Smooth muscle cell (in vitro differentiated cells): ENCODE results near the gene RANBP3. TPM values are rescaled to one million over a fixed set of nuclear protein-coding genes. Genes with fewer than 3 reads are reported as not detected.
A peak's percentile ranks its signal among the peaks of the same experiment; 100 is the strongest.
"Not testable (repeated sequence)": the region's sequence is repeated elsewhere in the genome, so short reads cannot be mapped to it uniquely, and the experiment has no call there.

Source experiments
- DNase-seq: peaks from one replicate; lab custom pipeline; 2025; ENCODE audit not compliant: unreplicated experiment; lab: John Stamatoyannopoulos, UW
- H2AFZ ChIP-seq: fragments of 200-600 bp; sonication (generic); 2 replicates; pipeline ENCODE4 v1.6.0; 2016; ENCODE audit warnings: antibody characterized with exemption, low read depth, mild to moderate bottlenecking
- H3F3A ChIP-seq: fragments of 200-600 bp; sonication (generic); 2 replicates; pipeline ENCODE4 v1.6.0; 2017; ENCODE audit warnings: antibody characterized with exemption, low read depth
- H3K27ac ChIP-seq: fragments of 200-600 bp; sonication (generic); 2 replicates; pipeline ENCODE4 v1.5.1; 2016; ENCODE audit warnings: low read depth, mild to moderate bottlenecking
- H3K27me3 ChIP-seq: fragments of 200-600 bp; sonication (generic); 2 replicates; pipeline ENCODE4 v1.6.1; 2016; ENCODE audit warnings: low read depth, mild to moderate bottlenecking
- H3K36me3 ChIP-seq: fragments of 200-600 bp; sonication (generic); 2 replicates; pipeline ENCODE4 v1.5.1; 2016; ENCODE audit warnings: low read depth
- H3K4me1 ChIP-seq: fragments of 200-600 bp; sonication (generic); 2 replicates; pipeline ENCODE4 v1.5.1; 2016; ENCODE audit warnings: low read depth
- H3K4me2 ChIP-seq: fragments of 200-600 bp; sonication (generic); 2 replicates; pipeline ENCODE4 v1.6.0; 2016; ENCODE audit warnings: mild to moderate bottlenecking
- H3K4me3 ChIP-seq: fragments of 200-600 bp; sonication (generic); 2 replicates; pipeline ENCODE4 v1.5.1; 2016; ENCODE audit warnings: mild to moderate bottlenecking
- H3K79me2 ChIP-seq: fragments of 200-600 bp; sonication (generic); 2 replicates; pipeline ENCODE4 v1.6.0; 2016; ENCODE audit warnings: low read depth, mild to moderate bottlenecking
- H3K9ac ChIP-seq: fragments of 200-600 bp; sonication (generic); 2 replicates; pipeline ENCODE4 v1.6.0; 2016; ENCODE audit warnings: low read depth
- H3K9me3 ChIP-seq: fragments of 200-600 bp; sonication (generic); replicated peaks from 2 replicates; pipeline ENCODE4 v1.5.1; 2016; ENCODE audit warnings: low read depth
- H4K20me1 ChIP-seq: fragments of 200-600 bp; sonication (generic); 2 replicates; pipeline ENCODE4 v1.6.0; 2016; ENCODE audit warnings: low read depth
- WGBS: methylation state at CpG from one replicate; pipeline ENCODE4 v1.1.7; 2016; ENCODE audit warnings: low lambda C conversion rate; 5-methylcytosine and 5-hydroxymethylcytosine counted together
- polyA plus RNA-seq: library from polyadenylated mRNA; unstranded; fragments of >200 nt; fragmentation: Nextera tagmentation; extraction: Ambion mirVana; gene quantifications from 2 replicates; pipeline ENCODE4 v1.2.1, GENCODE V29; 2016
- total RNA-seq: library from RNA; depleted of rRNA; stranded (reverse); fragments of >200 nt; gene quantifications from 2 replicates; pipeline ENCODE4 v1.2.3, GENCODE V29; 2014
- TF ChIP-seq, protein P1 (sequence below): fragments of 200-600 bp; sonication (generic); IDR thresholded peaks from 2 replicates; pipeline ENCODE4 v1.5.1; 2017; ENCODE audit warnings: borderline replicate concordance, mild to moderate bottlenecking, antibody characterized with exemption; ENCODE audit not compliant: insufficient read depth, poor library complexity, severe bottlenecking

RANBP3 gene
- total and polyA plus RNA-seq, 2 experiments from 2014 or later: 13.4 to 65.8 TPM

DNA sequence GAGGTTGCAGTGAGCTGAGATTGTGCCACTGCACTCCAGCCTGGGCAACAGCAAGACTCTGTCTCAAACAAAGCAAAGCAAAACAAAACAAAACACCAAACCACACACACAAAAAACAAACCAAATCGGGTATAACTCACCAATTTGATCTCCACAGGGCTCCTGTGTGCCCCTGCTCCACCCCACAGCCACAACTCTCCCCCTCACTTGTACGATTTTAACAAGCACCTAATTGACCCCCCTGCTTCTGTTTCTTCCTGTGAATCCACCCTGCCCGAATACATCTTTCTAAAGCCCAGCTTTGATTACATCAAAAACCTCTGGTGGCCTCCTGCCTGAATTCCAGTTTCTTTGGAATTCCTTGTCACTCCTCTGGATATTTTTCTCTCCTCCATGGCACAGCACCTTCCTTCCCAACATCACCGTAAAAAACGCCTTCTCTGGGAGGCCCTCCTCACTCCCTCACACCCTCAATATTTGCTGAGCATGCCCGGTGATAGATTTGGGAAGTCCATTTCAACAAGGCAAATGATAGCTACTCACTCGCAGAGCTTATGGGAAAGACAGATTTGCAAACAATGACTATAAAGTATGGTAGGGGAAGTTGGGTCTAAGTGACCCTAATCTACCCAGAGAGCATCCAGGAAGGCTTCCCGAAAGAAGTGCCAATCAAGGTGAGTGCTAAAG lies 11.6 kb upstream of the RANBP3 start:
- H3K4me1 ChIP-seq: no peaks in the 10 kb centered on the region
- no peaks in the 10 kb centered on the region for H4K20me1 ChIP-seq
- H3K27me3 ChIP-seq: no peaks in the 10 kb centered on the region
- H3K9ac ChIP-seq: no peak overlapping the region
- H3K4me2 ChIP-seq: no peak overlapping the region
- DNase-seq: no peak
- H3K36me3 ChIP-seq: no peaks in the 10 kb centered on the region
- H3K79me2 ChIP-seq: no peaks in the 10 kb centered on the region
- H2AFZ ChIP-seq: no peak overlapping the region
- no peaks in the 10 kb centered on the region for H3F3A ChIP-seq
- TF ChIP-seq, protein P1, sequence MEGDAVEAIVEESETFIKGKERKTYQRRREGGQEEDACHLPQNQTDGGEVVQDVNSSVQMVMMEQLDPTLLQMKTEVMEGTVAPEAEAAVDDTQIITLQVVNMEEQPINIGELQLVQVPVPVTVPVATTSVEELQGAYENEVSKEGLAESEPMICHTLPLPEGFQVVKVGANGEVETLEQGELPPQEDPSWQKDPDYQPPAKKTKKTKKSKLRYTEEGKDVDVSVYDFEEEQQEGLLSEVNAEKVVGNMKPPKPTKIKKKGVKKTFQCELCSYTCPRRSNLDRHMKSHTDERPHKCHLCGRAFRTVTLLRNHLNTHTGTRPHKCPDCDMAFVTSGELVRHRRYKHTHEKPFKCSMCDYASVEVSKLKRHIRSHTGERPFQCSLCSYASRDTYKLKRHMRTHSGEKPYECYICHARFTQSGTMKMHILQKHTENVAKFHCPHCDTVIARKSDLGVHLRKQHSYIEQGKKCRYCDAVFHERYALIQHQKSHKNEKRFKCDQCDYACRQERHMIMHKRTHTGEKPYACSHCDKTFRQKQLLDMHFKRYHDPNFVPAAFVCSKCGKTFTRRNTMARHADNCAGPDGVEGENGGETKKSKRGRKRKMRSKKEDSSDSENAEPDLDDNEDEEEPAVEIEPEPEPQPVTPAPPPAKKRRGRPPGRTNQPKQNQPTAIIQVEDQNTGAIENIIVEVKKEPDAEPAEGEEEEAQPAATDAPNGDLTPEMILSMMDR: no peak
- no peak overlapping the region for H3K27ac ChIP-seq
- no peaks in the 10 kb centered on the region for H3K9me3 ChIP-seq
- no peak overlapping the region for H3K4me3 ChIP-seq
- WGBS: 89% methylated on average over 8 of the region's 8 CpGs

DNA sequence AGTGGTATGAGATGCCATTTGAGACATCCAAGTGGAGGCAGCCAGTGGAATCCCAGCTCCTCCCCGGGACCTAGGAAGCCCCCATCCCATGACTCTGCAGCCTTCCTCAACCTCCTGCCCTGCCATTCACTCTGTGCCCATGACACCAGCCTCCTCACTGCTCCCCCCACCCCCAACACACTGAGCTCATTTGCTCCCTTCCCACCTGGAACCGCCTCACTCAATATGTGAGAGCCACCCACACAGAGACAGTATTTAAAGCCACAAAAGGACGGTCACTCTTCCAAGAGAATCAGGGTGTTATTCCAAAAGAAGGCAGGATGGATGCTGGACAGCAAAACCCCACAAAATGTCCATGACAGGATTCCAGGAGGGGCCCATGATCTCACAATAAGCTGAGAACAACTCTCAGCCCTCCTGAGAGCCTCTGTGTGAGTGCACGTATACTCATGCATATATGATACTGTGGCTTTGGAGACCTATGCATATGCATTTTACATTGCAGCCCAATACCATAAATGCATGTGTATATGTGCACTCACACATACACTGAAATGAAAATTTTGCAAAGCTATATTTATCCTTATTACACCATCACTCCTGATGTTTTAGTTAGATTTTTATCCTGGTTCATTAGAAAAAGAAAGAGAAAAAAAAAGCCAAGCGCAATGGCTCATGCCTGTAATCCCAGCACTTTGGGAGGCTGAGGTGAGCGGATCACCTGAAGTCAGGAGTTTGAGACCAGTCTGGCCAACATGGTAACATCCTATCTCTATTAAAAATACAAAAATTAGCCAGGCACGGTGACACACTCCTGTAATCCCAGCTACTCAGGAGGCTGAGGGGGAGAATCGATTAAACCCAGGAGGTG lies 10.8 kb upstream of the RANBP3 start:
- Histone ChIP-seq H4K20me1 (no peaks in the 10 kb centered on the region), H2AFZ (no peak overlapping the region), H3K27me3 (no peaks in the 10 kb centered on the region), H3K9ac (no peak overlapping the region), H3K4me2 (no peak overlapping the region), H3K79me2 (no peaks in the 10 kb centered on the region), H3K4me3 (no peak overlapping the region), H3K4me1 (no peaks in the 10 kb centered on the region), H3K9me3 (no peaks in the 10 kb centered on the region), H3F3A (no peaks in the 10 kb centered on the region), H3K36me3 (no peaks in the 10 kb centered on the region), H3K27ac (no peak overlapping the region)
- TF ChIP-seq, protein P1: no peak
- DNase-seq: no peak
- 88% methylated on average over 8 of the region's 8 CpGs for WGBS

DNA sequence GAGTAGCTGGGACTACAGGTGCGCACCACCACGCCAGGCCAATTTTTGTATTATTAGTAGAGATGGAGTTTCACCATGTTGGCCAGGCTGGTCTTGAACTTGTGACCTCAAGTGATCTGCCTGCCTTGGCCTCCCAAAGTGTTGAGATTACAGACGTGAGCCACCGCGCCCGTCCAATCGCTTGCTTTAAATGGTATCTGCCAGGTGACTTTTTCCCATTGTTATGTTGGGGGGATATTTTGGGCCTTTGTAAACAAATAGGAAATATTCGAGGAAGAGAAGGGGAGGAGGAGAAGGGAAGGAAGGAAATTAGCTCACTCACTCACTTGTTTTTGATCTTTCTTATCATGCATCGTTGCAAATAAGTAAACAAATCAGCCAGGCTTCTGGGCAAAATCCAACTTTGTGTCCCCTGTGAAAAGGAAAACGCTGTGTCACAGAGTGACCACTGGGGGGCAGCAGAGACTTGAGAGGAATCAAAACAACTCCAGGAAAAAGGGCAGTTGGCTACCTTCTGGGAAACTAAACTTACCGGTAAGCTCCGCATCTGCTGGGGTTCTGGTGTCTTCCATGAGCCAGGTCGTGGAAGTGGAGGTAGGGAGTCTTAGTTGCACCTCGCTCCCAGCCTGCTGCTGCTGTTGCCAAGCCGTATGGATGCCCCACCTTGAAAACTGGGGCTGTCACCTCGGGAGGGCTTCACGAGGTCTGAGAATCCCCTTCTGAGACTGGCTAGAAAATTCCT lies 9.3 kb upstream of the RANBP3 start:
- DNase-seq: peak; percentile 27
- Histone ChIP-seq H3K79me2 (no peaks in the 10 kb centered on the region), H3K27ac (no peak overlapping the region), H3K4me1 (no peaks in the 10 kb centered on the region), H3K4me3 (no peak overlapping the region), H3K9ac (no peak overlapping the region), H3K9me3 (no peaks in the 10 kb centered on the region), H4K20me1 (no peaks in the 10 kb centered on the region), H3K36me3 (no peaks in the 10 kb centered on the region), H3K27me3 (no peaks in the 10 kb centered on the region), H2AFZ (no peak overlapping the region), H3K4me2 (peak overlapping the region; percentile 61), H3F3A (no peaks in the 10 kb centered on the region)
- TF ChIP-seq, protein P1: peak; percentile 92
- 36% methylated on average over 17 of the region's 17 CpGs for WGBS

DNA sequence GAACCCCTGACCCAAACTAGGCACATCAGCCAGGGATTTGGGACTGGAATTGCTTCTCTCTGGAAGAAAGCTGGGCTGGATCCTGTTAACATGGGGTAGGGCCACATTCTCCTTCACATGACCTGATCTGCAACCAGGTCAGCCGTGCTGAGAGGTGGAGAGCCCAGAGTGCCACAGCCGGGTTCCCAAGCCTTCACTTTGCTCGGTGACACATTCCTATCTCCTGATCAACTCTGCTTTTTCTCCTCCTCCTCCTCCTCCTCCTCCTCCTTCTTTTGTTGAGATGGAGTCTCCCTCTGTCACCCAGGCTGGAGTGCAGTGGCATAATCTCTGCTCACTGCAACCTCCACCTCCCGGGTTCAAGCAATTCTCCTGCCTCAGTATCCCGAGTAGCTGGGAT lies 7.9 kb upstream of the RANBP3 start:
- not testable (repeated sequence) for H2AFZ ChIP-seq, H3K4me3 ChIP-seq, H3K9me3 ChIP-seq, H3K36me3 ChIP-seq, H3K27ac ChIP-seq, H3K79me2 ChIP-seq, H3K9ac ChIP-seq, H3K27me3 ChIP-seq, H4K20me1 ChIP-seq, H3F3A ChIP-seq, DNase-seq, H3K4me1 ChIP-seq
- H3K4me2 ChIP-seq: peak overlapping the region; percentile 4
- WGBS: 87% methylated on average over 5 of the region's 5 CpGs
